Psoas muscle (tissue), 8 donors: ENCODE data around the gene RTP3. TPM values are rescaled to one million over a fixed set of nuclear protein-coding genes. Genes with fewer than 3 reads are reported as not detected.

Source experiments
- ATAC-seq, 4 donors: fragments of 200-7000 bp; cut with Tn5 transposase; one replicate each; pipeline ENCODE4 v1.9.1; 2020; ENCODE audit warnings: moderate library complexity in 3 of 4, mild to moderate bottlenecking in 2 of 4
- DNase-seq, 2 donors: peaks; one replicate each; pipeline ENCODE4 v3.0.0-alpha.2; 2020
- H3K27ac ChIP-seq: fragments of 200-600 bp; one replicate; pipeline ENCODE4 v1.8.0; 2022
- H3K27me3 ChIP-seq, 3 donors: fragments of 200-600 bp in 1 of 3; one replicate each; pipeline versions ENCODE4 v1.6.1 to v1.8.0; 2013 to 2022; ENCODE audit warnings: low read length in 2 of 3, mild to moderate bottlenecking in 2 of 3, moderate library complexity in 1 of 3; ENCODE audit not compliant: insufficient read depth in 3 of 3
- H3K36me3 ChIP-seq, 2 donors: fragments of 200-600 bp in 1 of 2; one replicate each; pipeline versions ENCODE4 v1.6.1 to v1.8.0; 2013 to 2022; ENCODE audit warnings: low read depth in 1 of 2, mild to moderate bottlenecking in 1 of 2, moderate library complexity in 1 of 2; ENCODE audit not compliant: insufficient read depth in 1 of 2
- H3K4me1 ChIP-seq: fragments of 200-600 bp; one replicate; pipeline ENCODE4 v1.8.0; 2022
- H3K4me3 ChIP-seq: fragments of 200-600 bp; one replicate; pipeline ENCODE4 v1.8.0; 2022; ENCODE audit warnings: mild to moderate bottlenecking
- H3K9me3 ChIP-seq: fragments of 200-600 bp; one replicate; pipeline ENCODE4 v1.8.0; 2022
- WGBS, 3 donors: extraction: QIAGEN DNeasy Blood & Tissue Kit; methylation state at CpG; one replicate each; pipeline versions ENCODE4 v1.1.6 to v1.1.7; 2013; 5-methylcytosine and 5-hydroxymethylcytosine counted together
- intact Hi-C, 2 donors: fragments of 100-400 bp; cut with DNase I; formaldehyde crosslinking; loops; one replicate each; pipeline versions ENCODE4 v1.11.0 to v1.14.2; 2022
- polyA plus RNA-seq, 3 donors: library from polyadenylated mRNA; stranded (reverse); fragments of 200-250 nt; gene quantifications; one replicate each; pipeline ENCODE4 v1.2.3, GENCODE V29; 2013
- total RNA-seq, 4 donors: library from RNA; stranded (reverse); fragmentation: NEBNext Ultra II Directional in 2 of 4; extraction: Animal tissue kit (Norgen Biotek cat#: 25700) in 2 of 4; gene quantifications; one replicate each; pipeline versions ENCODE4 v1.2.1 to v1.2.4, GENCODE V29; 2021 to 2023
- TF ChIP-seq, protein P1 (sequence below): fragments of 200-600 bp; IDR thresholded peaks from one replicate; pipeline ENCODE4 v1.8.0; 2022; ENCODE audit warnings: antibody characterized with exemption
- donor health status: healthy with polysubstance abuse.
- donor health status: DM: no; HTN: no; CAD: no; lungs with moderate emphysema.
- donor health status: Bipolar disorder and iron deficiency.
- donor health status: healthy.
- donor health status: DM: yes; HTN: yes; CAD: no.
- donor health status: DM: no; HTN: no; CAD: no.
- donor health status: DM: no; HTN: no; CAD: no.
- donor health status: DM: yes; HTN: yes; CAD: no.

The RTP3 gene
- total and polyA plus RNA-seq, 7 donors, result 0.01 TPM; not detected in 6

- 91 to 96% (median 95%) methylated on average over 3 to 4 of the region's 4 CpGs for WGBS, 3 donors
- Histone ChIP-seq H3K4me1 (peaks cover 19% of the 10 kb centered on the region), H3K27ac (no peak overlapping the region), H3K4me3 (no peak overlapping the region), H3K27me3 (no peaks in the 10 kb centered on the region), H3K36me3 (no peaks in the 10 kb centered on the region), H3K9me3 (no peaks in the 10 kb centered on the region)
- intact Hi-C loops, result no loop called here
- no peak for ATAC-seq
- TF ChIP-seq, protein P1, sequence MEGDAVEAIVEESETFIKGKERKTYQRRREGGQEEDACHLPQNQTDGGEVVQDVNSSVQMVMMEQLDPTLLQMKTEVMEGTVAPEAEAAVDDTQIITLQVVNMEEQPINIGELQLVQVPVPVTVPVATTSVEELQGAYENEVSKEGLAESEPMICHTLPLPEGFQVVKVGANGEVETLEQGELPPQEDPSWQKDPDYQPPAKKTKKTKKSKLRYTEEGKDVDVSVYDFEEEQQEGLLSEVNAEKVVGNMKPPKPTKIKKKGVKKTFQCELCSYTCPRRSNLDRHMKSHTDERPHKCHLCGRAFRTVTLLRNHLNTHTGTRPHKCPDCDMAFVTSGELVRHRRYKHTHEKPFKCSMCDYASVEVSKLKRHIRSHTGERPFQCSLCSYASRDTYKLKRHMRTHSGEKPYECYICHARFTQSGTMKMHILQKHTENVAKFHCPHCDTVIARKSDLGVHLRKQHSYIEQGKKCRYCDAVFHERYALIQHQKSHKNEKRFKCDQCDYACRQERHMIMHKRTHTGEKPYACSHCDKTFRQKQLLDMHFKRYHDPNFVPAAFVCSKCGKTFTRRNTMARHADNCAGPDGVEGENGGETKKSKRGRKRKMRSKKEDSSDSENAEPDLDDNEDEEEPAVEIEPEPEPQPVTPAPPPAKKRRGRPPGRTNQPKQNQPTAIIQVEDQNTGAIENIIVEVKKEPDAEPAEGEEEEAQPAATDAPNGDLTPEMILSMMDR, result no peak
- DNase-seq, result no peak
These were observed 30.2 kb upstream of the RTP3 start for GRCh38 chr3:46467562-46467961.

- Histone ChIP-seq H3K4me1 (peaks cover 19% of the 10 kb centered on the region), H3K9me3 (no peaks in the 10 kb centered on the region), H3K27ac (no peak overlapping the region), H3K4me3 (no peak overlapping the region), H3K36me3 (no peaks in the 10 kb centered on the region), H3K27me3 (no peaks in the 10 kb centered on the region)
- WGBS, 3 donors, result 34 to 46% (median 35%) methylated on average over 6 of the region's 6 CpGs
- no peak for DNase-seq
- ATAC-seq, result peak in 3 of 4 donors; percentile 31 to 57 (median 56)
- intact Hi-C loops, result no loop called here
- TF ChIP-seq, protein P1, result no peak
These were observed 28.8 kb upstream of the RTP3 start for GRCh38 chr3:46468753-46469600.

DNA sequence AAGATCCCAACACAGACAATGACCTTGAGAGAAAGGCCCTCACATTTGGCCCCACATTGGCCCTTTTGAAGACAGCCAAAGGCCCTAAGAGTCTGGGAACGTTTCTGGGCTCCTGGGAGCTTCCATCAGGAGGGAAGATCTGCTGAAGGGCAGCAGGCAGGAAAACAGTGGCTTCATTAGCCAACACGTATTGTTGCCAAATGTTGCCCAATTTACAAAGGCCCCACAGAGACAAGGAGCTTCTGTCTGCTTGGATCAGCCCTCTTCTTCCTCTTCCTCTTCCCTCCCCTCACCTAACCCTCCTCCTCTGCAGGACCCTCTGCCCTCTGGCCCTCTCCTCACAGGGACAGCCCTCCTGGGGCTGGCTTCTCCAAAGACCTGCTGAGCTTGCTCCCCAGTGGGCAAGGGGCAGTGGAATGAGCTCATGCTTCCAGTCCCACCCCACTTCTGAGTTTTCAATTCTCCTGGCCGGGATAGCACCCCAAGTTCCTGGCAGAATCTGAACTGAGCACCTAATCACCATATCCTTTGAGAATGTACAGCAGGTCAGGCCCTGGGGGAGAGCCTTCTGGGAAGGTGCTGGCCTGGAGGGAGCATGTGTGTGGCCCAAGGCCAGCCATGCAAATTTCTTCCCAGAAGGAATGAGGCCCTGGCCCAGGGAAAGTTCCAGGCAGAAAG lies 28.0 kb upstream of the RTP3 start:
- TF ChIP-seq, protein P1, result no peak
- H3K4me3 ChIP-seq, result no peak overlapping the region
- peaks cover 19% of the 10 kb centered on the region for H3K4me1 ChIP-seq
- no peak for DNase-seq
- ATAC-seq, result peak in 3 of 4 donors; percentile 42 to 52 (median 46)
- WGBS, 3 donors, result 20 to 45% (median 27%) methylated on average over 3 of the region's 3 CpGs
- H3K27me3 ChIP-seq, result no peaks in the 10 kb centered on the region
- intact Hi-C loops, result no loop called here
- H3K9me3 ChIP-seq, result no peaks in the 10 kb centered on the region
- H3K36me3 ChIP-seq, result no peaks in the 10 kb centered on the region
- H3K27ac ChIP-seq, result no peak overlapping the region

GRCh38 chr3:46470831-46471230 lies 26.9 kb upstream of the RTP3 start:
- H3K9me3 ChIP-seq, result no peaks in the 10 kb centered on the region
- H3K36me3 ChIP-seq, result no peaks in the 10 kb centered on the region
- DNase-seq, result no peak
- ATAC-seq, result no peak
- intact Hi-C loops, result no loop called here
- no peak overlapping the region for H3K4me3 ChIP-seq
- WGBS, 3 donors, result 89 to 96% (median 95%) methylated on average over 4 of the region's 4 CpGs
- H3K4me1 ChIP-seq, result peaks cover 19% of the 10 kb centered on the region
- TF ChIP-seq, protein P1, result no peak
- H3K27me3 ChIP-seq, result no peaks in the 10 kb centered on the region
- H3K27ac ChIP-seq, result no peak overlapping the region
